H1 (cell line): ENCODE results near the gene ELMO1. TPM values are rescaled to one million over a fixed set of nuclear protein-coding genes. Genes with fewer than 3 reads are reported as not detected.

ENCODE experiments used
- CTCF ChIA-PET: fragments of 300-600 bp; sonication (Branson Sonifier 250); formaldehyde crosslinking; loops from one replicate; lab custom pipeline; 2021; ENCODE audit not compliant: partially characterized antibody; lab: Charles Lee
- POLR2A ChIA-PET: fragments of 300-600 bp; sonication (Branson Sonifier 250); formaldehyde crosslinking; loops from one replicate; lab custom pipeline; 2021; ENCODE audit warnings: inconsistent platforms; ENCODE audit not compliant: partially characterized antibody; lab: Charles Lee
- DNase-seq, 2 experiments: peaks; one replicate each; pipeline versions ENCODE4 v3.0.0 to v3.0.0-alpha.2; 2010 to 2022; ENCODE audit warnings: low spot score in 2 of 2, low read depth in 1 of 2, mixed read lengths in 1 of 2
- FAIRE-seq: peaks from 2 replicates; lab custom pipeline; 2011; peaks lifted over from hg19 to GRCh38; lab: Jason Lieb, UNC
- H2AFZ ChIP-seq: 2 replicates; pipeline ENCODE4 v1.8.1; 2012; ENCODE audit warnings: low read length, inconsistent platforms
- H2AK5ac ChIP-seq: 2 replicates; pipeline ENCODE4 v1.6.1; 2013; ENCODE audit warnings: low read depth, low read length
- H2BK120ac ChIP-seq: replicated peaks from 2 replicates; pipeline ENCODE3; 2013; ENCODE audit warnings: low read depth, low read length, inconsistent platforms
- H2BK12ac ChIP-seq: 2 replicates; pipeline ENCODE4 v1.6.1; 2013; ENCODE audit warnings: low read depth, low read length
- H2BK15ac ChIP-seq: 2 replicates; pipeline ENCODE4 v1.6.1; 2013; ENCODE audit warnings: low read length
- H2BK20ac ChIP-seq: 2 replicates; pipeline ENCODE4 v1.6.1; 2013; ENCODE audit warnings: low read length
- H2BK5ac ChIP-seq: 2 replicates; pipeline ENCODE4 v1.6.1; 2013; ENCODE audit warnings: low read depth, low read length
- H3K14ac ChIP-seq: 2 replicates; pipeline ENCODE4 v1.6.1; 2013; ENCODE audit warnings: inconsistent platforms; ENCODE audit not compliant: insufficient read length
- H3K18ac ChIP-seq: 2 replicates; pipeline ENCODE4 v1.6.1; 2013; ENCODE audit warnings: low read length; ENCODE audit errors: extremely low read depth
- H3K23ac ChIP-seq: 2 replicates; pipeline ENCODE4 v1.6.1; 2013; ENCODE audit warnings: inconsistent platforms; ENCODE audit not compliant: insufficient read length
- H3K23me2 ChIP-seq: 2 replicates; pipeline ENCODE4 v1.6.1; 2013; ENCODE audit warnings: low read depth, low read length
- H3K27ac ChIP-seq: 2 replicates; pipeline ENCODE4 v1.6.1; 2011; ENCODE audit warnings: low read depth, low read length, inconsistent platforms
- H3K27me3 ChIP-seq, 4 experiments: replicated peaks in 1 of 4; 1 replicate in 1 of 4; 2 replicates in 3 of 4; pipeline versions ENCODE4 v1.6.1 to v1.8.1; 2011 to 2013; ENCODE audit warnings: low read length in 3 of 4, mild to moderate bottlenecking in 3 of 4, inconsistent platforms in 2 of 4, mixed read lengths in 2 of 4, moderate library complexity in 1 of 4; ENCODE audit not compliant: control insufficient read depth in 3 of 4, insufficient read depth in 3 of 4; ENCODE audit errors: extremely low read depth in 1 of 4
- H3K36me3 ChIP-seq, 4 experiments: 2 replicates each; pipeline versions ENCODE4 v1.6.1 to v1.8.1; 2011 to 2013; ENCODE audit warnings: mild to moderate bottlenecking in 4 of 4, low read length in 3 of 4, moderate library complexity in 2 of 4, control low read depth in 1 of 4, inconsistent platforms in 1 of 4; ENCODE audit not compliant: insufficient read depth in 4 of 4, control insufficient read depth in 2 of 4
- H3K4ac ChIP-seq: replicated peaks from 2 replicates; pipeline ENCODE3; 2013; ENCODE audit warnings: low read length, low read depth, mixed read lengths, inconsistent platforms; ENCODE audit not compliant: insufficient read length
- H3K4me1 ChIP-seq, 4 experiments: replicated peaks in 1 of 4; 1 replicate in 1 of 4; 2 replicates in 3 of 4; pipeline versions ENCODE4 v1.6.1 to v1.8.1; 2011 to 2013; ENCODE audit warnings: low read length in 3 of 4, inconsistent platforms in 2 of 4, mixed read lengths in 1 of 4; ENCODE audit not compliant: insufficient read depth in 4 of 4, control insufficient read depth in 3 of 4
- H3K4me2 ChIP-seq, 2 experiments: 2 replicates each; pipeline versions ENCODE4 v1.6.1 to v1.8.1; 2011 to 2013; ENCODE audit warnings: low read depth in 2 of 2, low read length in 2 of 2, control low read depth in 1 of 2, inconsistent platforms in 1 of 2, mild to moderate bottlenecking in 1 of 2; ENCODE audit not compliant: insufficient read depth in 1 of 2
- H3K4me3 ChIP-seq, 4 experiments: fragments of 200-600, 300-600 bp in 1 of 4; sonication (generic), shearing (Covaris generic), sonication (Bioruptor Twin) in 1 of 4; 2 replicates each; pipeline versions ENCODE4 v1.5.1 to v1.8.1; 2011 to 2016; ENCODE audit warnings: low read length in 4 of 4, low read depth in 3 of 4, control low read depth in 2 of 4, inconsistent platforms in 2 of 4, mild to moderate bottlenecking in 2 of 4, mixed read lengths in 1 of 4, moderate library complexity in 1 of 4; ENCODE audit not compliant: insufficient read depth in 2 of 4; ENCODE audit errors: extremely low read depth in 1 of 4
- H3K56ac ChIP-seq: replicated peaks from 2 replicates; pipeline ENCODE3; 2013; ENCODE audit warnings: low read depth, mild to moderate bottlenecking, mixed read lengths, low read length, inconsistent platforms; ENCODE audit not compliant: insufficient read length
- H3K79me1 ChIP-seq: 2 replicates; pipeline ENCODE4 v1.6.1; 2013; ENCODE audit warnings: low read depth, low read length, control low read depth
- H3K79me2 ChIP-seq, 2 experiments: 2 replicates each; pipeline versions ENCODE4 v1.6.1 to v1.8.1; 2012 to 2013; ENCODE audit warnings: low read length in 2 of 2, mild to moderate bottlenecking in 2 of 2, inconsistent platforms in 1 of 2; ENCODE audit not compliant: insufficient read depth in 2 of 2, control insufficient read depth in 1 of 2
- H3K9ac ChIP-seq, 4 experiments: replicated peaks in 1 of 4; 1 replicate in 1 of 4; 2 replicates in 3 of 4; pipeline versions ENCODE4 v1.6.1 to v1.8.1; 2011 to 2013; ENCODE audit warnings: low read depth in 3 of 4, low read length in 3 of 4, control low read depth in 2 of 4, mild to moderate bottlenecking in 2 of 4, moderate library complexity in 2 of 4, inconsistent platforms in 1 of 4; ENCODE audit errors: extremely low read depth in 1 of 4
- H3K9me3 ChIP-seq, 2 experiments: 2 replicates each; pipeline versions ENCODE4 v1.6.1 to v1.8.1; 2012 to 2013; ENCODE audit warnings: mild to moderate bottlenecking in 2 of 2, moderate library complexity in 2 of 2, control low read depth in 1 of 2, inconsistent platforms in 1 of 2, low read depth in 1 of 2, low read length in 1 of 2, mixed read lengths in 1 of 2; ENCODE audit not compliant: insufficient read depth in 2 of 2
- H4K20me1 ChIP-seq, 2 experiments: replicated peaks in 1 of 2; 2 replicates each; pipeline versions ENCODE3 to v1.8.1; 2011 to 2013; ENCODE audit warnings: inconsistent platforms in 2 of 2, low read length in 2 of 2, mild to moderate bottlenecking in 1 of 2; ENCODE audit not compliant: insufficient read depth in 2 of 2, control insufficient read depth in 1 of 2
- H4K5ac ChIP-seq: 2 replicates; pipeline ENCODE4 v1.6.1; 2013; ENCODE audit warnings: low read length, low read depth, mixed read lengths, inconsistent platforms; ENCODE audit not compliant: insufficient read length
- H4K8ac ChIP-seq: 2 replicates; pipeline ENCODE4 v1.8.0; 2013; ENCODE audit warnings: mild to moderate bottlenecking, moderate library complexity, low read length, inconsistent platforms; ENCODE audit not compliant: insufficient read depth; ENCODE audit errors: extremely low read depth
- H4K91ac ChIP-seq: replicated peaks from 2 replicates; pipeline ENCODE3; 2013; ENCODE audit warnings: low read length, mixed read lengths, inconsistent platforms; ENCODE audit not compliant: insufficient read length
- FOSL1 ChIP-seq: IDR thresholded peaks from 2 replicates; pipeline ENCODE4 v1.6.1; 2011; ENCODE audit warnings: mild to moderate bottlenecking, low read depth, low read length, moderate library complexity; ENCODE audit not compliant: insufficient read depth
- HDAC2 ChIP-seq, 2 experiments: fragments of 300-600 bp in 1 of 2; sonication (generic) in 1 of 2; IDR thresholded peaks; 2 replicates each; pipeline ENCODE4 v1.6.1; 2011 to 2012; ENCODE audit warnings: low read depth in 2 of 2, low read length in 2 of 2, mild to moderate bottlenecking in 2 of 2, moderate library complexity in 2 of 2, borderline replicate concordance in 1 of 2, inconsistent platforms in 1 of 2
- HDAC6 ChIP-seq: IDR thresholded peaks from one replicate; pipeline ENCODE4 v1.7.1; 2012; ENCODE audit warnings: low read depth, mild to moderate bottlenecking, inconsistent platforms, low read length, moderate library complexity
- NANOG ChIP-seq: IDR thresholded peaks from 2 replicates; pipeline ENCODE4 v1.6.1; 2011; ENCODE audit warnings: low read length, low read depth, mild to moderate bottlenecking, inconsistent platforms; ENCODE audit not compliant: insufficient read depth, poor library complexity, severe bottlenecking
- TEAD4 ChIP-seq: IDR thresholded peaks from 2 replicates; pipeline ENCODE4 v1.6.1; 2012; ENCODE audit warnings: low read depth, low read length, inconsistent platforms, mixed read lengths
- YY1 ChIP-seq: IDR thresholded peaks from 2 replicates; pipeline ENCODE4 v1.6.1; 2011; ENCODE audit warnings: low read depth, mild to moderate bottlenecking, low read length
- WGBS, 2 experiments: shearing (Covaris generic) in 1 of 2; methylation state at CpG; one replicate each; pipeline versions ENCODE4 v1.1.6 to v1.1.7; 2013 to 2015; ENCODE audit warnings: low lambda C conversion rate in 2 of 2, mixed read lengths in 2 of 2, inconsistent platforms in 1 of 2, low coverage in 1 of 2, missing lambda C conversion rate in 1 of 2; ENCODE audit not compliant: insufficient replicate concordance in 2 of 2, insufficient coverage in 1 of 2, insufficient read length in 1 of 2; ENCODE audit errors: extremely low coverage in 1 of 2, missing lambda C conversion rate in 1 of 2; 5-methylcytosine and 5-hydroxymethylcytosine counted together
- polyA plus RNA-seq, 7 experiments: library from polyadenylated mRNA; depleted of rRNA in 3 of 7; stranded (reverse) in 5 of 7; unstranded in 2 of 7; fragments of >200 nt in 5 of 7; fragments of 200-250 nt in 2 of 7; gene quantifications; 1 replicate in 5 of 7; 2 replicates in 1 of 7; 4 replicates in 1 of 7; pipeline versions ENCODE4 v1.2.1 to v1.2.3, GENCODE V29; 2011 to 2013; ENCODE audit warnings: missing spikeins in 2 of 7, mixed read lengths in 2 of 7
- total RNA-seq: library from RNA; stranded (reverse); fragmentation: NEBNext Ultra II Directional; extraction: Animal tissue kit (Norgen Biotek cat#: 25700); gene quantifications from 2 replicates; pipeline ENCODE4 v1.2.1, GENCODE V29; 2021

The ELMO1 gene
- total and polyA plus RNA-seq, 2 of the 8 experiments (the other 6 are each of a cell fraction or from before 2014, with no cell fraction given) = 18.4 to 21.0 TPM

DNA sequence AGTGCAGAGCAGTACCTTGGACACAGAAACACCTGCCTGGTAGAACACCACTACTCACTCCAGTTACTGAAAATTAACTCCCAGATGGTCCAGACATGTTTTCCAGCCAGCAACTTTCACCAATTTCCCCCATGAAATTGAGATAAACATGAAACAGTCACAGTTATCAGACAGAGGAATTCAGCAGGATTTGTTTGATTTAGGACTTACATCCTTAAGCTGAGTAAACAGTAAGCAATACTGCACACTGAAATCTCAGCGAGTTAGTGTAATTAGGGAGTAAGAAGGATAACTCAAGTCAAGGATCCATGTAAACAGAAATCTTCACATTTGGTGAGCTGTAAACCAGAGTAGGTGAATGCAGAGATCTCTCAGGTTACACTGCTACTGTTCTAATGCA, 353.5 kb downstream of the ELMO1 start:
- H4K8ac ChIP-seq = no peak overlapping the region
- peaks cover 0 to 4% (median 2%) of the 10 kb centered on the region in 4 experiments; a peak in 3 of 7 replicates for H3K4me1 ChIP-seq
- no peaks in the 10 kb centered on the region for H3K27me3 ChIP-seq
- no peaks in the 10 kb centered on the region for H3K79me2 ChIP-seq
- no peak overlapping the region for H2AK5ac ChIP-seq
- H4K20me1 ChIP-seq = no peaks in the 10 kb centered on the region
- H4K91ac ChIP-seq = no peak overlapping the region
- H4K5ac ChIP-seq = no peak overlapping the region
- no peak overlapping the region for H3K4ac ChIP-seq
- no peak overlapping the region for H3K56ac ChIP-seq
- no peak overlapping the region for H2BK120ac ChIP-seq
- no peak overlapping the region for H3K23ac ChIP-seq
- H3K23me2 ChIP-seq = no peaks in the 10 kb centered on the region; the same call in 1 of the 2 replicates
- no peaks in the 10 kb centered on the region for H3K9me3 ChIP-seq
- H2BK20ac ChIP-seq = no peak overlapping the region
- H2BK15ac ChIP-seq = no peak overlapping the region
- ChIA-PET POLR2A (no interaction called here), CTCF (interaction anchor here (0.7 to 2.1 kb wide), 4 partner anchors 67 to 109 kb away, joined by 3 to 10 read pairs (median 4); no protein-coding TSS in a partner anchor)
- no peak overlapping the region; the same call in 1 of the 2 replicates for H3K27ac ChIP-seq
- H3K79me1 ChIP-seq = no peaks in the 10 kb centered on the region
- no peak overlapping the region; a peak in 1 of 7 replicates for H3K9ac ChIP-seq
- no peak overlapping the region for H3K4me2 ChIP-seq
- H3K36me3 ChIP-seq = no peaks in the 10 kb centered on the region; a peak in 1 of 8 replicates
- TF ChIP-seq NANOG (no peak), HDAC6 (no peak), FOSL1 (no peak), TEAD4 (no peak), HDAC2 (IDR thresholded peaks at IDR 0.05; ENCODE audit: borderline replicate concordance in 1 of 2, low read depth in 2 of 2, low read length in 2 of 2) (no peak), YY1 (no peak)
- 85% methylated on average over 1 of the region's 1 CpG; no CpG with 5 or more reads in 1 of the 2 experiments for WGBS, 2 experiments
- no peak overlapping the region for H3K4me3 ChIP-seq
- H2BK5ac ChIP-seq = no peak overlapping the region
- no peak for DNase-seq
- no peak overlapping the region for H2BK12ac ChIP-seq
- H3K14ac ChIP-seq = no peak overlapping the region
- no peak for FAIRE-seq
- H2AFZ ChIP-seq = no peak overlapping the region
- no peak overlapping the region for H3K18ac ChIP-seq
